Tibial nerve (tissue), 4 donors: ENCODE data around the gene ELMO1.

ENCODE experiments used
- EP300 ChIP-seq, 2 donors: sonication (generic); formaldehyde crosslinking; IDR thresholded peaks; one replicate each; pipeline ENCODE4 v1.6.1; 2017; ENCODE audit warnings: antibody characterized with exemption in 2 of 2, mild to moderate bottlenecking in 1 of 2
- POLR2A ChIP-seq, 2 donors: fragments of 450-650 bp; IDR thresholded peaks; one replicate each; pipeline ENCODE4 v1.6.1; 2017; ENCODE audit warnings: antibody characterized with exemption in 2 of 2, mild to moderate bottlenecking in 2 of 2, moderate library complexity in 2 of 2
- TF ChIP-seq, protein P1 (sequence below), 5 experiments: fragments of 200-600 bp in 3 of 5; fragments of 450-650 bp in 2 of 5; sonication (generic) in 3 of 5; IDR thresholded peaks; one replicate each; pipeline ENCODE4 v1.5.1; 2016 to 2019; ENCODE audit warnings: antibody characterized with exemption in 5 of 5, mild to moderate bottlenecking in 3 of 5, moderate library complexity in 2 of 5

GRCh38 chr7:36946401-36946739 lies 502.3 kb downstream of the ELMO1 start:
- no peak for TF ChIP-seq EP300 (IDR thresholded peaks at IDR 0.05)
- TF ChIP-seq, protein P1, sequence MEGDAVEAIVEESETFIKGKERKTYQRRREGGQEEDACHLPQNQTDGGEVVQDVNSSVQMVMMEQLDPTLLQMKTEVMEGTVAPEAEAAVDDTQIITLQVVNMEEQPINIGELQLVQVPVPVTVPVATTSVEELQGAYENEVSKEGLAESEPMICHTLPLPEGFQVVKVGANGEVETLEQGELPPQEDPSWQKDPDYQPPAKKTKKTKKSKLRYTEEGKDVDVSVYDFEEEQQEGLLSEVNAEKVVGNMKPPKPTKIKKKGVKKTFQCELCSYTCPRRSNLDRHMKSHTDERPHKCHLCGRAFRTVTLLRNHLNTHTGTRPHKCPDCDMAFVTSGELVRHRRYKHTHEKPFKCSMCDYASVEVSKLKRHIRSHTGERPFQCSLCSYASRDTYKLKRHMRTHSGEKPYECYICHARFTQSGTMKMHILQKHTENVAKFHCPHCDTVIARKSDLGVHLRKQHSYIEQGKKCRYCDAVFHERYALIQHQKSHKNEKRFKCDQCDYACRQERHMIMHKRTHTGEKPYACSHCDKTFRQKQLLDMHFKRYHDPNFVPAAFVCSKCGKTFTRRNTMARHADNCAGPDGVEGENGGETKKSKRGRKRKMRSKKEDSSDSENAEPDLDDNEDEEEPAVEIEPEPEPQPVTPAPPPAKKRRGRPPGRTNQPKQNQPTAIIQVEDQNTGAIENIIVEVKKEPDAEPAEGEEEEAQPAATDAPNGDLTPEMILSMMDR (IDR thresholded peaks at IDR 0.05): no peak
- TF ChIP-seq POLR2A (IDR thresholded peaks at IDR 0.05): no peak
